OCI-LY3 (cell line): ENCODE data around the gene HNRNPDL.

ENCODE experiments used
- H2AFZ ChIP-seq: fragments of 200-600, 300-600 bp; shearing (Covaris generic); 2 replicates; pipeline ENCODE4 v1.6.0; 2014; ENCODE audit warnings: antibody characterized with exemption, low read depth, low read length
- H3K27ac ChIP-seq: fragments of 200-600, 300-600 bp; sonication (generic); 2 replicates; pipeline ENCODE4 v1.5.1; 2014; ENCODE audit warnings: mild to moderate bottlenecking, low read length, moderate library complexity, mixed read lengths
- H3K27me3 ChIP-seq: fragments of 200-600, 300-600 bp; sonication (generic); 2 replicates; pipeline ENCODE4 v1.6.1; 2014; ENCODE audit warnings: low read depth, low read length, mixed read lengths
- H3K36me3 ChIP-seq: fragments of 200-600, 300-600 bp; sonication (generic); replicated peaks from 2 replicates; pipeline ENCODE3; 2014; ENCODE audit warnings: low read depth, low read length, mixed read lengths
- H3K4me1 ChIP-seq: fragments of 300-600, 200-600 bp; sonication (generic); 2 replicates; pipeline ENCODE4 v1.6.1; 2014; ENCODE audit warnings: low read length, mixed read lengths
- H3K4me2 ChIP-seq: fragments of 200-600, 300-600 bp; sonication (generic); 2 replicates; pipeline ENCODE4 v1.6.1; 2014; ENCODE audit warnings: low read length, mixed read lengths
- H3K4me3 ChIP-seq: fragments of 300-600, 200-600 bp; sonication (generic); 2 replicates; pipeline ENCODE4 v1.5.1; 2014; ENCODE audit warnings: antibody characterized with exemption, mild to moderate bottlenecking, low read length, moderate library complexity
- H3K79me2 ChIP-seq: fragments of 300-600, 200-600 bp; shearing (Covaris generic); 2 replicates; pipeline ENCODE4 v1.6.1; 2014; ENCODE audit warnings: mild to moderate bottlenecking, low read length, mixed read lengths
- H3K9ac ChIP-seq: fragments of 300-600, 200-600 bp; shearing (Covaris generic); 2 replicates; pipeline ENCODE4 v1.6.0; 2014; ENCODE audit warnings: mild to moderate bottlenecking, low read length, moderate library complexity
- H3K9me3 ChIP-seq: fragments of 200-600, 300-600 bp; shearing (Covaris generic); 2 replicates; pipeline ENCODE4 v1.6.1; 2014; ENCODE audit warnings: low read length, mixed read lengths; ENCODE audit not compliant: insufficient read depth
- H4K20me1 ChIP-seq: fragments of 200-600, 300-600 bp; sonication (generic); 2 replicates; pipeline ENCODE4 v1.6.1; 2016; ENCODE audit warnings: low read length, mixed read lengths; ENCODE audit not compliant: insufficient read depth
- CTCF ChIP-seq: fragments of 200-600, 300-600 bp; sonication (generic); IDR thresholded peaks from 2 replicates; pipeline ENCODE4 v1.5.1; 2014; ENCODE audit warnings: antibody characterized with exemption, low read length, low read depth
- EZH2phosphoT487 ChIP-seq: fragments of 200-600 bp; shearing (Covaris generic); IDR thresholded peaks from 2 replicates; pipeline ENCODE4 v1.6.1; 2018; ENCODE audit warnings: antibody characterized with exemption, mixed run types, low read depth

Gene HNRNPDL

DNA sequence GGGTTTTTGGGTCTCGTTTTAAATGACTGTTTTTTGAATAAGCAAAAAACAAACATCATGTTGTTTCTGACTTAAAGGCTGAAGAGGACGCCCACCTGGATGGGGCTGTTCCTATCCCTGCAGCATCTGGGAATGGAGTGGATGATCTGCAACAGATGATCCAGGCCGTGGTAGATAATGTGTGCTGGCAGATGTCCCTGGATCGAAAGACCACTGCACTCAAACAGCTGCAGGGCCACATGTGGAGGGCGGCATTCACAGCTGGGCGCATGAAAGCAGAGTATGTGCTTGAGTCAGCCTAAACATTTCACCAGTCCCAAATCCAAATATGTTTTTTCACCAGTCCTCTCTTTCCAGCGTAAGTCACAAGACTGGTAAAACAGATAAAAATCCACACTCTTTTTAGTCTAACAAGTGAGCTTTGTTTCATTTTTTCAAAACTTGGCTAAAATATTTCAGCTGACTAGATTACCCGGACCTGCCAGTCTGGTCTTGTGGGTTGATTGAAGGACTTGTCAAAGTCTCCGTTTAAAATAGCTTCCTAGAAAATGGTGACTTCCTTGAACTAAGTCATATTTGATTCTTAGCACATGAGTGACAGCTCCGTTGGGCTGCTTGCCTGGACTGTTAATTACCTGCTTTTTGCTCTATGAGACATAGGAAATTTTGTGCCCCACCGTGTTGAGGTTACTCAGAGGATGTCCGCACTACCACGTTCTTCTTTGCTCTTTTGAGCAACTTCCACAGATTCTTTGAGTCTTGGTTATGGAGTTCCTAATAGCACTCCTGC, 20.9 kb upstream of the HNRNPDL start:
- Histone ChIP-seq H3K27ac (no peak overlapping the region), H3K4me1 (no peaks in the 10 kb centered on the region), H3K9me3 (no peaks in the 10 kb centered on the region), H3K4me3 (no peak overlapping the region), H3K27me3 (no peaks in the 10 kb centered on the region), H3K36me3 (peaks cover 50% of the 10 kb centered on the region), H3K4me2 (no peak overlapping the region), H4K20me1 (peaks cover 12% of the 10 kb centered on the region), H3K79me2 (peaks cover 55% of the 10 kb centered on the region), H3K9ac (no peak overlapping the region), H2AFZ (no peak overlapping the region)
- TF ChIP-seq CTCF (no peak), EZH2phosphoT487 (no peak)

DNA sequence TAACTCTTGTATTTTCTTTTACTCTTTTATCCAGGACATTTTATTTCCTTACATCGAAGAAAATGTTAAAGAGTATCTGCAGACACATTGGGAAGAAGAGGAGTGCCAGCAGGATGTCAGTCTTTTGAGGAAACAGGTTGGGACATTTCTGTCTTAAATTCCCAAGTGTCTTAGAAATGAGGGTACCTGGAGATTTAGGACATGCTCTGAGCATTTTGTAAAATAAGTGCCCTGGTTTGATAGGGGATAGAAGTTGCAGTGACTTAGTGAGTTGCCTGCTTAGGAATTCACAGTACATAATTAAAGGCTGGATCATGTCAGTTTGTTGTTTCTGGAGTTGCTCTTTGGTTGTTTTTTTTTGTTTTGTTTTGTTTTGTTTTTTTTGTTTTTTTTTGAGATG, 17.6 kb upstream of the HNRNPDL start:
- TF ChIP-seq CTCF (no peak), EZH2phosphoT487 (no peak)
- H3K4me2 ChIP-seq = no peak overlapping the region
- peaks cover 38% of the 10 kb centered on the region for H3K36me3 ChIP-seq
- H2AFZ ChIP-seq = no peak overlapping the region
- no peak overlapping the region for H3K4me3 ChIP-seq
- H3K4me1 ChIP-seq = no peaks in the 10 kb centered on the region
- no peaks in the 10 kb centered on the region for H3K27me3 ChIP-seq
- peaks cover 88% of the 10 kb centered on the region for H3K79me2 ChIP-seq
- H3K9me3 ChIP-seq = no peaks in the 10 kb centered on the region
- no peak overlapping the region for H3K9ac ChIP-seq
- no peak overlapping the region for H3K27ac ChIP-seq
- peaks cover 23% of the 10 kb centered on the region for H4K20me1 ChIP-seq

- Histone ChIP-seq H3K79me2 (peaks cover 100% of the 10 kb centered on the region), H2AFZ (no peak overlapping the region), H3K9me3 (no peaks in the 10 kb centered on the region), H3K27me3 (no peaks in the 10 kb centered on the region), H3K9ac (no peak overlapping the region), H3K4me3 (no peak overlapping the region), H3K4me1 (0 out of 2 replicates have a peak, but pooled peaks cover 3% of the 10 kb centered on the region), H3K4me2 (no peak overlapping the region), H4K20me1 (peaks cover 63% of the 10 kb centered on the region), H3K27ac (no peak overlapping the region), H3K36me3 (peaks cover 38% of the 10 kb centered on the region)
- TF ChIP-seq CTCF (no peak), EZH2phosphoT487 (no peak)
Measured at GRCh38 chr4:82439088-82439487, 8.8 kb upstream of the HNRNPDL start.

DNA sequence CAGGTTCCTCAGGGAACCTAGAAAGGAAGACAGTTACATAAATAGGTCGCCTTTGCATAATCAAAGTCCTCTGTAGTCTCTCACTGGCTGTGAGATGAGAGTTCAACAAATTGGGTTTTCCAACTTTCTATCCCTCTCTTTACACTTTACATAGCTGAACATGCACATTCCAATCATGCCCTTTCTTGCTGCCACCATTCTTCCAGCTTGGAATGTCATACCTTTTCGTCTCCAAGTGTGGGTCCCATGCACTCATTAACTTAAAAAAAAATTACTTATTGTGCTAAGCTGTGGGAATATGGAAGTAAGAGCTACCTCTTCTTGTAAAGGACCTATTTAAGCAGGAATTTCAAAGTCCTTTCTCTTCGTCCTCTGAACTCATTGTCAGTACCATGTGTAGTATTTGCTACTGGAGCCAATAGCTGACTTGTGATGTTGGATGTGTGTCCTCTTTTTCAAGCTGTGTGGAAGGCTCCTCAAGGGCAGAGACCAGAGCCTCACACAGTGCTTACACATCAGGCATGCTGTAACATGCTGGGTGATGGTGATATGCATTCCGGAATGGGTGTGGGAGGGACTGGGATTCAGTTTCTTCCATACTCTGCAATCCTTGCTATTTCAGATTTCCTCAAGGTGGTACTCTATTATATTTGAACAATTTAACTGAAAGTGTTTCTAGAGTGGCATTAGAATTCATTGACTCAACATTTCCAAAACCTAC, 7.2 kb upstream of the HNRNPDL start:
- Histone ChIP-seq H3K4me2 (no peak overlapping the region), H3K9ac (no peak overlapping the region), H3K4me3 (no peak overlapping the region), H2AFZ (no peak overlapping the region), H3K27me3 (no peaks in the 10 kb centered on the region), H3K79me2 (peaks cover 100% of the 10 kb centered on the region), H3K4me1 (0 out of 2 replicates have a peak, but pooled peaks cover 3% of the 10 kb centered on the region), H3K9me3 (no peaks in the 10 kb centered on the region), H3K27ac (no peak overlapping the region), H4K20me1 (peaks cover 66% of the 10 kb centered on the region), H3K36me3 (peaks cover 44% of the 10 kb centered on the region)
- TF ChIP-seq CTCF (no peak), EZH2phosphoT487 (no peak)
